GM23338 (cell line): Measurements from ENCODE around the gene SLC2A8. TPM values are rescaled to one million over a fixed set of nuclear protein-coding genes. Genes with fewer than 3 reads are reported as not detected.

Experiments used
- JUNB ChIP-seq: IDR thresholded peaks from one replicate; pipeline ENCODE4 v1.6.1; 2016; ENCODE audit warnings: antibody characterized with exemption; ENCODE audit not compliant: unreplicated experiment
- POLR2AphosphoS5 ChIP-seq: IDR thresholded peaks from 2 replicates; pipeline ENCODE4 v1.6.1; 2016; ENCODE audit warnings: antibody characterized with exemption, low read depth
- ZNF114 ChIP-seq: fragments of 250-450 bp; sonication (Bioruptor Pico); IDR thresholded peaks from 2 replicates; pipeline ENCODE4 v1.5.0; 2020; ENCODE audit warnings: mild to moderate bottlenecking, moderate library complexity
- polyA plus RNA-seq: library from polyadenylated mRNA; unstranded; fragments of >200 nt; fragmentation: Nextera tagmentation; extraction: Ambion mirVana; gene quantifications from 2 replicates; pipeline ENCODE4 v1.2.1, GENCODE V29; 2016
- total RNA-seq: library from RNA; depleted of rRNA; stranded (reverse); fragments of >200 nt; shearing (Covaris generic); gene quantifications from 2 replicates; pipeline ENCODE4 v1.2.3, GENCODE V29; 2014
- TF ChIP-seq, protein P1 (sequence below): fragments of 250-450 bp; sonication (Bioruptor Pico); IDR thresholded peaks from 2 replicates; pipeline ENCODE4 v1.5.0; 2020; ENCODE audit warnings: mild to moderate bottlenecking, moderate library complexity
- TF ChIP-seq, protein P2 (sequence below): IDR thresholded peaks from 2 replicates; pipeline ENCODE4 v1.6.1; 2016; ENCODE audit warnings: antibody characterized with exemption
- TF ChIP-seq, protein P3 (sequence below): IDR thresholded peaks from one replicate; pipeline ENCODE4 v1.6.1; 2018; ENCODE audit warnings: antibody characterized with exemption; ENCODE audit not compliant: unreplicated experiment

Gene SLC2A8
- total and polyA plus RNA-seq, 2 experiments from 2014 or later, result 16.3 to 34.1 TPM

- TF ChIP-seq, protein P1, sequence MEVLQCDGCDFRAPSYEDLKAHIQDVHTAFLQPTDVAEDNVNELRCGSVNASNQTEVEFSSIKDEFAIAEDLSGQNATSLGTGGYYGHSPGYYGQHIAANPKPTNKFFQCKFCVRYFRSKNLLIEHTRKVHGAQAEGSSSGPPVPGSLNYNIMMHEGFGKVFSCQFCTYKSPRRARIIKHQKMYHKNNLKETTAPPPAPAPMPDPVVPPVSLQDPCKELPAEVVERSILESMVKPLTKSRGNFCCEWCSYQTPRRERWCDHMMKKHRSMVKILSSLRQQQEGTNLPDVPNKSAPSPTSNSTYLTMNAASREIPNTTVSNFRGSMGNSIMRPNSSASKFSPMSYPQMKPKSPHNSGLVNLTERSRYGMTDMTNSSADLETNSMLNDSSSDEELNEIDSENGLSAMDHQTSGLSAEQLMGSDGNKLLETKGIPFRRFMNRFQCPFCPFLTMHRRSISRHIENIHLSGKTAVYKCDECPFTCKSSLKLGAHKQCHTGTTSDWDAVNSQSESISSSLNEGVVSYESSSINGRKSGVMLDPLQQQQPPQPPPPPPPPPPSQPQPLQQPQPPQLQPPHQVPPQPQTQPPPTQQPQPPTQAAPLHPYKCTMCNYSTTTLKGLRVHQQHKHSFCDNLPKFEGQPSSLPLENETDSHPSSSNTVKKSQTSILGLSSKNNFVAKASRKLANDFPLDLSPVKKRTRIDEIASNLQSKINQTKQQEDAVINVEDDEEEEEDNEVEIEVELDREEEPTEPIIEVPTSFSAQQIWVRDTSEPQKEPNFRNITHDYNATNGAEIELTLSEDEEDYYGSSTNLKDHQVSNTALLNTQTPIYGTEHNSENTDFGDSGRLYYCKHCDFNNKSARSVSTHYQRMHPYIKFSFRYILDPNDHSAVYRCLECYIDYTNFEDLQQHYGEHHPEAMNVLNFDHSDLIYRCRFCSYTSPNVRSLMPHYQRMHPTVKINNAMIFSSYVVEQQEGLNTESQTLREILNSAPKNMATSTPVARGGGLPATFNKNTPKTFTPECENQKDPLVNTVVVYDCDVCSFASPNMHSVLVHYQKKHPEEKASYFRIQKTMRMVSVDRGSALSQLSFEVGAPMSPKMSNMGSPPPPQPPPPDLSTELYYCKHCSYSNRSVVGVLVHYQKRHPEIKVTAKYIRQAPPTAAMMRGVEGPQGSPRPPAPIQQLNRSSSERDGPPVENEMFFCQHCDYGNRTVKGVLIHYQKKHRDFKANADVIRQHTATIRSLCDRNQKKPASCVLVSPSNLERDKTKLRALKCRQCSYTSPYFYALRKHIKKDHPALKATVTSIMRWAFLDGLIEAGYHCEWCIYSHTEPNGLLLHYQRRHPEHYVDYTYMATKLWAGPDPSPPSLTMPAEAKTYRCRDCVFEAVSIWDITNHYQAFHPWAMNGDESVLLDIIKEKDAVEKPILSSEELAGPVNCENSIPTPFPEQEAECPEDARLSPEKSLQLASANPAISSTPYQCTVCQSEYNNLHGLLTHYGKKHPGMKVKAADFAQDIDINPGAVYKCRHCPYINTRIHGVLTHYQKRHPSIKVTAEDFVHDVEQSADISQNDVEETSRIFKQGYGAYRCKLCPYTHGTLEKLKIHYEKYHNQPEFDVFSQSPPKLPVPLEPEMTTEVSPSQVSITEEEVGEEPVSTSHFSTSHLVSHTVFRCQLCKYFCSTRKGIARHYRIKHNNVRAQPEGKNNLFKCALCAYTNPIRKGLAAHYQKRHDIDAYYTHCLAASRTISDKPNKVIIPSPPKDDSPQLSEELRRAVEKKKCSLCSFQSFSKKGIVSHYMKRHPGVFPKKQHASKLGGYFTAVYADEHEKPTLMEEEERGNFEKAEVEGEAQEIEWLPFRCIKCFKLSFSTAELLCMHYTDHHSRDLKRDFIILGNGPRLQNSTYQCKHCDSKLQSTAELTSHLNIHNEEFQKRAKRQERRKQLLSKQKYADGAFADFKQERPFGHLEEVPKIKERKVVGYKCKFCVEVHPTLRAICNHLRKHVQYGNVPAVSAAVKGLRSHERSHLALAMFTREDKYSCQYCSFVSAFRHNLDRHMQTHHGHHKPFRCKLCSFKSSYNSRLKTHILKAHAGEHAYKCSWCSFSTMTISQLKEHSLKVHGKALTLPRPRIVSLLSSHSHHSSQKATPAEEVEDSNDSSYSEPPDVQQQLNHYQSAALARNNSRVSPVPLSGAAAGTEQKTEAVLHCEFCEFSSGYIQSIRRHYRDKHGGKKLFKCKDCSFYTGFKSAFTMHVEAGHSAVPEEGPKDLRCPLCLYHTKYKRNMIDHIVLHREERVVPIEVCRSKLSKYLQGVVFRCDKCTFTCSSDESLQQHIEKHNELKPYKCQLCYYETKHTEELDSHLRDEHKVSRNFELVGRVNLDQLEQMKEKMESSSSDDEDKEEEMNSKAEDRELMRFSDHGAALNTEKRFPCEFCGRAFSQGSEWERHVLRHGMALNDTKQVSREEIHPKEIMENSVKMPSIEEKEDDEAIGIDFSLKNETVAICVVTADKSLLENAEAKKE (CRISPR knock-in tag), result no peak
- TF ChIP-seq JUNB (no peak), ZNF114 (CRISPR knock-in tag) (no peak), POLR2AphosphoS5 (no peak)
- TF ChIP-seq, protein P2, sequence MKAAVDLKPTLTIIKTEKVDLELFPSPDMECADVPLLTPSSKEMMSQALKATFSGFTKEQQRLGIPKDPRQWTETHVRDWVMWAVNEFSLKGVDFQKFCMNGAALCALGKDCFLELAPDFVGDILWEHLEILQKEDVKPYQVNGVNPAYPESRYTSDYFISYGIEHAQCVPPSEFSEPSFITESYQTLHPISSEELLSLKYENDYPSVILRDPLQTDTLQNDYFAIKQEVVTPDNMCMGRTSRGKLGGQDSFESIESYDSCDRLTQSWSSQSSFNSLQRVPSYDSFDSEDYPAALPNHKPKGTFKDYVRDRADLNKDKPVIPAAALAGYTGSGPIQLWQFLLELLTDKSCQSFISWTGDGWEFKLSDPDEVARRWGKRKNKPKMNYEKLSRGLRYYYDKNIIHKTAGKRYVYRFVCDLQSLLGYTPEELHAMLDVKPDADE, result no peak
- TF ChIP-seq, protein P3, sequence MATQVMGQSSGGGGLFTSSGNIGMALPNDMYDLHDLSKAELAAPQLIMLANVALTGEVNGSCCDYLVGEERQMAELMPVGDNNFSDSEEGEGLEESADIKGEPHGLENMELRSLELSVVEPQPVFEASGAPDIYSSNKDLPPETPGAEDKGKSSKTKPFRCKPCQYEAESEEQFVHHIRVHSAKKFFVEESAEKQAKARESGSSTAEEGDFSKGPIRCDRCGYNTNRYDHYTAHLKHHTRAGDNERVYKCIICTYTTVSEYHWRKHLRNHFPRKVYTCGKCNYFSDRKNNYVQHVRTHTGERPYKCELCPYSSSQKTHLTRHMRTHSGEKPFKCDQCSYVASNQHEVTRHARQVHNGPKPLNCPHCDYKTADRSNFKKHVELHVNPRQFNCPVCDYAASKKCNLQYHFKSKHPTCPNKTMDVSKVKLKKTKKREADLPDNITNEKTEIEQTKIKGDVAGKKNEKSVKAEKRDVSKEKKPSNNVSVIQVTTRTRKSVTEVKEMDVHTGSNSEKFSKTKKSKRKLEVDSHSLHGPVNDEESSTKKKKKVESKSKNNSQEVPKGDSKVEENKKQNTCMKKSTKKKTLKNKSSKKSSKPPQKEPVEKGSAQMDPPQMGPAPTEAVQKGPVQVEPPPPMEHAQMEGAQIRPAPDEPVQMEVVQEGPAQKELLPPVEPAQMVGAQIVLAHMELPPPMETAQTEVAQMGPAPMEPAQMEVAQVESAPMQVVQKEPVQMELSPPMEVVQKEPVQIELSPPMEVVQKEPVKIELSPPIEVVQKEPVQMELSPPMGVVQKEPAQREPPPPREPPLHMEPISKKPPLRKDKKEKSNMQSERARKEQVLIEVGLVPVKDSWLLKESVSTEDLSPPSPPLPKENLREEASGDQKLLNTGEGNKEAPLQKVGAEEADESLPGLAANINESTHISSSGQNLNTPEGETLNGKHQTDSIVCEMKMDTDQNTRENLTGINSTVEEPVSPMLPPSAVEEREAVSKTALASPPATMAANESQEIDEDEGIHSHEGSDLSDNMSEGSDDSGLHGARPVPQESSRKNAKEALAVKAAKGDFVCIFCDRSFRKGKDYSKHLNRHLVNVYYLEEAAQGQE, result no peak
Observed at GRCh38 chr9:127444921-127445850, 48.2 kb downstream of the SLC2A8 start (continued).
